HCT116 (cell line): ENCODE measurements around the gene DYNLRB1.

ENCODE experiments used
- EZH2 ChIP-seq: fragments of 200-600 bp; sonication (generic); IDR thresholded peaks from 2 replicates; pipeline ENCODE4 v1.6.1; 2017; ENCODE audit warnings: antibody characterized with exemption, mixed run types
- POLR2A ChIP-seq: IDR thresholded peaks from 2 replicates; pipeline ENCODE4 v1.7.0; 2011; ENCODE audit warnings: borderline replicate concordance; ENCODE audit not compliant: insufficient read depth, insufficient read length; ENCODE audit errors: extremely low read depth
- POLR2AphosphoS5 ChIP-seq: IDR thresholded peaks from 2 replicates; pipeline ENCODE4 v1.6.1; 2011; ENCODE audit warnings: mild to moderate bottlenecking, low read depth, low read length, moderate library complexity
- RAD21 ChIP-seq: IDR thresholded peaks from 2 replicates; pipeline ENCODE4 v1.6.1; 2012; ENCODE audit warnings: low read depth, mild to moderate bottlenecking
- SP1 ChIP-seq: IDR thresholded peaks from 2 replicates; pipeline ENCODE4 v1.6.1; 2012; ENCODE audit warnings: low read depth
- SRF ChIP-seq: IDR thresholded peaks from 2 replicates; pipeline ENCODE4 v1.6.1; 2012; ENCODE audit warnings: low read depth
- ZFX ChIP-seq: fragments of 450-650 bp; IDR thresholded peaks from 2 replicates; pipeline ENCODE4 v1.6.1; 2017
- ZNF274 ChIP-seq: fragments of 200-500 bp; sonication (Bioruptor generic); IDR thresholded peaks from 2 replicates; pipeline ENCODE4 v1.6.1; 2014; ENCODE audit warnings: mild to moderate bottlenecking, low read depth, low read length, inconsistent platforms
- TF ChIP-seq, protein P1 (sequence below): IDR thresholded peaks from 2 replicates; pipeline ENCODE4 v1.6.1; 2011; ENCODE audit warnings: mild to moderate bottlenecking, low read length, moderate library complexity; ENCODE audit not compliant: insufficient replicate concordance; ENCODE audit errors: extremely low read depth
- TF ChIP-seq, protein P2 (sequence below), 3 experiments: fragments of 200-600 bp in 1 of 3; sonication (generic) in 1 of 3; IDR thresholded peaks in 2 of 3; conservative IDR thresholded peaks in 1 of 3; 2 replicates each; pipeline ENCODE4 v1.5.1; 2012 to 2017; ENCODE audit warnings: low read depth in 2 of 3, low read length in 2 of 3, antibody characterized with exemption in 1 of 3, borderline replicate concordance in 1 of 3, control low read depth in 1 of 3, mild to moderate bottlenecking in 1 of 3, mixed read lengths in 1 of 3, mixed run types in 1 of 3, moderate library complexity in 1 of 3; ENCODE audit not compliant: insufficient read depth in 1 of 3
- TF ChIP-seq, protein P3 (sequence below): IDR thresholded peaks from 2 replicates; pipeline ENCODE4 v1.6.1; 2012; ENCODE audit warnings: low read depth
- TF ChIP-seq, protein P4 (sequence below): IDR thresholded peaks from 2 replicates; pipeline ENCODE4 v1.6.1; 2012

DNA sequence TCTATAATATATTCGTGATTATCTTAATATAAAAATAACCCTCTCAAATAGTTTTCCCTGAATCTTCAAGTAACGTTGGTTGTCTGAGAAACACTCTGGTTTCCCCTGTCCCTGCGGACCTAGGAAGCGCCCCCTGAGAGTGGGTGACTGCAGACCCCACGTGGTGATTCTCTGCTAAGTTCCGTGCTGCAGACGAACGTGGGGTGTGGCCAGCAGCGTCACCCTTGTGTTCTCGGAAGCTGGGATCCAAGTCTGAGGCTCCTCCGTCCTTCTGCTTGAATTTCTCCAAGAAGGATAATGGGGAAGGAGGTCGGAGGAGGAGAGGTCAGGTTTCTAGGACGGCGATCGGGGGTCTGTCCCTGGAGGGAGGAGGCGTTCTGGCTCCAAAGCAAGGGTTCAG lies 25.7 kb downstream of the DYNLRB1 start:
- TF ChIP-seq POLR2A (no peak), SRF (no peak), SP1 (no peak), POLR2AphosphoS5 (no peak), RAD21 (no peak), ZFX (no peak), ZNF274 (no peak), EZH2 (no peak)
- TF ChIP-seq, protein P1, sequence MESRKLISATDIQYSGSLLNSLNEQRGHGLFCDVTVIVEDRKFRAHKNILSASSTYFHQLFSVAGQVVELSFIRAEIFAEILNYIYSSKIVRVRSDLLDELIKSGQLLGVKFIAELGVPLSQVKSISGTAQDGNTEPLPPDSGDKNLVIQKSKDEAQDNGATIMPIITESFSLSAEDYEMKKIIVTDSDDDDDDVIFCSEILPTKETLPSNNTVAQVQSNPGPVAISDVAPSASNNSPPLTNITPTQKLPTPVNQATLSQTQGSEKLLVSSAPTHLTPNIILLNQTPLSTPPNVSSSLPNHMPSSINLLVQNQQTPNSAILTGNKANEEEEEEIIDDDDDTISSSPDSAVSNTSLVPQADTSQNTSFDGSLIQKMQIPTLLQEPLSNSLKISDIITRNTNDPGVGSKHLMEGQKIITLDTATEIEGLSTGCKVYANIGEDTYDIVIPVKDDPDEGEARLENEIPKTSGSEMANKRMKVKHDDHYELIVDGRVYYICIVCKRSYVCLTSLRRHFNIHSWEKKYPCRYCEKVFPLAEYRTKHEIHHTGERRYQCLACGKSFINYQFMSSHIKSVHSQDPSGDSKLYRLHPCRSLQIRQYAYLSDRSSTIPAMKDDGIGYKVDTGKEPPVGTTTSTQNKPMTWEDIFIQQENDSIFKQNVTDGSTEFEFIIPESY: no peak
- TF ChIP-seq, protein P2, sequence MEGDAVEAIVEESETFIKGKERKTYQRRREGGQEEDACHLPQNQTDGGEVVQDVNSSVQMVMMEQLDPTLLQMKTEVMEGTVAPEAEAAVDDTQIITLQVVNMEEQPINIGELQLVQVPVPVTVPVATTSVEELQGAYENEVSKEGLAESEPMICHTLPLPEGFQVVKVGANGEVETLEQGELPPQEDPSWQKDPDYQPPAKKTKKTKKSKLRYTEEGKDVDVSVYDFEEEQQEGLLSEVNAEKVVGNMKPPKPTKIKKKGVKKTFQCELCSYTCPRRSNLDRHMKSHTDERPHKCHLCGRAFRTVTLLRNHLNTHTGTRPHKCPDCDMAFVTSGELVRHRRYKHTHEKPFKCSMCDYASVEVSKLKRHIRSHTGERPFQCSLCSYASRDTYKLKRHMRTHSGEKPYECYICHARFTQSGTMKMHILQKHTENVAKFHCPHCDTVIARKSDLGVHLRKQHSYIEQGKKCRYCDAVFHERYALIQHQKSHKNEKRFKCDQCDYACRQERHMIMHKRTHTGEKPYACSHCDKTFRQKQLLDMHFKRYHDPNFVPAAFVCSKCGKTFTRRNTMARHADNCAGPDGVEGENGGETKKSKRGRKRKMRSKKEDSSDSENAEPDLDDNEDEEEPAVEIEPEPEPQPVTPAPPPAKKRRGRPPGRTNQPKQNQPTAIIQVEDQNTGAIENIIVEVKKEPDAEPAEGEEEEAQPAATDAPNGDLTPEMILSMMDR (IDR thresholded peaks at IDR 0.05 in 2 of 3, conservative IDR thresholded peaks at IDR 0.05 in 1 of 3; ENCODE audit: borderline replicate concordance in 1 of 3, insufficient read depth in 1 of 3, low read depth in 2 of 3, low read length in 2 of 3): no peak
- TF ChIP-seq, protein P3, sequence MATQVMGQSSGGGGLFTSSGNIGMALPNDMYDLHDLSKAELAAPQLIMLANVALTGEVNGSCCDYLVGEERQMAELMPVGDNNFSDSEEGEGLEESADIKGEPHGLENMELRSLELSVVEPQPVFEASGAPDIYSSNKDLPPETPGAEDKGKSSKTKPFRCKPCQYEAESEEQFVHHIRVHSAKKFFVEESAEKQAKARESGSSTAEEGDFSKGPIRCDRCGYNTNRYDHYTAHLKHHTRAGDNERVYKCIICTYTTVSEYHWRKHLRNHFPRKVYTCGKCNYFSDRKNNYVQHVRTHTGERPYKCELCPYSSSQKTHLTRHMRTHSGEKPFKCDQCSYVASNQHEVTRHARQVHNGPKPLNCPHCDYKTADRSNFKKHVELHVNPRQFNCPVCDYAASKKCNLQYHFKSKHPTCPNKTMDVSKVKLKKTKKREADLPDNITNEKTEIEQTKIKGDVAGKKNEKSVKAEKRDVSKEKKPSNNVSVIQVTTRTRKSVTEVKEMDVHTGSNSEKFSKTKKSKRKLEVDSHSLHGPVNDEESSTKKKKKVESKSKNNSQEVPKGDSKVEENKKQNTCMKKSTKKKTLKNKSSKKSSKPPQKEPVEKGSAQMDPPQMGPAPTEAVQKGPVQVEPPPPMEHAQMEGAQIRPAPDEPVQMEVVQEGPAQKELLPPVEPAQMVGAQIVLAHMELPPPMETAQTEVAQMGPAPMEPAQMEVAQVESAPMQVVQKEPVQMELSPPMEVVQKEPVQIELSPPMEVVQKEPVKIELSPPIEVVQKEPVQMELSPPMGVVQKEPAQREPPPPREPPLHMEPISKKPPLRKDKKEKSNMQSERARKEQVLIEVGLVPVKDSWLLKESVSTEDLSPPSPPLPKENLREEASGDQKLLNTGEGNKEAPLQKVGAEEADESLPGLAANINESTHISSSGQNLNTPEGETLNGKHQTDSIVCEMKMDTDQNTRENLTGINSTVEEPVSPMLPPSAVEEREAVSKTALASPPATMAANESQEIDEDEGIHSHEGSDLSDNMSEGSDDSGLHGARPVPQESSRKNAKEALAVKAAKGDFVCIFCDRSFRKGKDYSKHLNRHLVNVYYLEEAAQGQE: no peak
- TF ChIP-seq, protein P4, sequence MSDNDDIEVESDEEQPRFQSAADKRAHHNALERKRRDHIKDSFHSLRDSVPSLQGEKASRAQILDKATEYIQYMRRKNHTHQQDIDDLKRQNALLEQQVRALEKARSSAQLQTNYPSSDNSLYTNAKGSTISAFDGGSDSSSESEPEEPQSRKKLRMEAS: no peak
